ENCODE results near the gene SETDB2. TPM values are rescaled to one million over a fixed set of nuclear protein-coding genes. Genes with fewer than 3 reads are reported as not detected.
A peak's percentile ranks its signal among the peaks of the same experiment; 100 is the strongest.

Gene SETDB2
- total RNA-seq, 2 donors from 2014 or later, result 9.0 to 17.6 TPM

- no peaks in the 10 kb centered on the region for H3K4me1 ChIP-seq (replicated peaks)
- H3K27me3 ChIP-seq (replicated peaks; ENCODE audit: insufficient read depth), result no peaks in the 10 kb centered on the region
- no peaks in the 10 kb centered on the region for H3K36me3 ChIP-seq
- no peak overlapping the region for H3K27ac ChIP-seq
- no peak overlapping the region for H3K4me3 ChIP-seq
- intact Hi-C loops (cut with DNase I), result loop anchor here (1.0 kb wide), 1 partner anchor 136 kb away; no protein-coding TSS in a partner anchor
- WGBS, result 89% methylated on average over 7 of the region's 7 CpGs
- no peak for DNase-seq (ENCODE audit: low spot score)
- no peaks in the 10 kb centered on the region for H3K9me3 ChIP-seq
- TF ChIP-seq CTCF (IDR thresholded peaks at IDR 0.05) (no peak), POLR2A (IDR thresholded peaks at IDR 0.05) (no peak), POLR2AphosphoS5 (IDR thresholded peaks at IDR 0.05) (no peak)
Measured at GRCh38 chr13:49437705-49438104, 6.4 kb upstream of the SETDB2 start.

GRCh38 chr13:49439609-49440008, 4.5 kb upstream of the SETDB2 start:
- DNase-seq (ENCODE audit: low spot score), result no peak
- Histone ChIP-seq H3K4me1 (replicated peaks) (no peaks in the 10 kb centered on the region), H3K27me3 (replicated peaks; ENCODE audit: insufficient read depth) (no peaks in the 10 kb centered on the region), H3K9me3 (no peaks in the 10 kb centered on the region), H3K36me3 (no peaks in the 10 kb centered on the region), H3K27ac (no peak overlapping the region), H3K4me3 (no peak overlapping the region)
- intact Hi-C loops (cut with DNase I), result loop anchor here (5.0 kb wide), 1 partner anchor 168 kb away; no protein-coding TSS in a partner anchor
- 84% methylated on average over 2 of the region's 2 CpGs for WGBS
- no peak for TF ChIP-seq POLR2A (IDR thresholded peaks at IDR 0.05)
- no peak for TF ChIP-seq CTCF (IDR thresholded peaks at IDR 0.05)
- TF ChIP-seq POLR2AphosphoS5 (IDR thresholded peaks at IDR 0.05), result no peak

- no peak for DNase-seq (ENCODE audit: low spot score)
- intact Hi-C loops (cut with DNase I), result loop anchor here (5.0 kb wide), 1 partner anchor 166 kb away; no protein-coding TSS in a partner anchor
- H3K27me3 ChIP-seq (replicated peaks; ENCODE audit: insufficient read depth), result no peaks in the 10 kb centered on the region
- no peak for TF ChIP-seq POLR2AphosphoS5 (IDR thresholded peaks at IDR 0.05)
- no peak for TF ChIP-seq POLR2A (IDR thresholded peaks at IDR 0.05)
- TF ChIP-seq CTCF (IDR thresholded peaks at IDR 0.05), result no peak
- WGBS, result 97% methylated on average over 3 of the region's 3 CpGs
- H3K4me3 ChIP-seq, result no peak overlapping the region
- H3K27ac ChIP-seq, result no peak overlapping the region
- H3K4me1 ChIP-seq (replicated peaks), result peaks cover 3% of the 10 kb centered on the region
- no peaks in the 10 kb centered on the region for H3K36me3 ChIP-seq
- no peaks in the 10 kb centered on the region for H3K9me3 ChIP-seq
Measured at GRCh38 chr13:49441312-49441711, 2.8 kb upstream of the SETDB2 start.

- DNase-seq (ENCODE audit: low spot score), result no peak
- H3K4me1 ChIP-seq (replicated peaks), result peaks cover 3% of the 10 kb centered on the region
- H3K9me3 ChIP-seq, result no peaks in the 10 kb centered on the region
- TF ChIP-seq CTCF (IDR thresholded peaks at IDR 0.05), result no peak
- TF ChIP-seq POLR2AphosphoS5 (IDR thresholded peaks at IDR 0.05), result no peak
- TF ChIP-seq POLR2A (IDR thresholded peaks at IDR 0.05), result no peak
- 81% methylated on average over 2 of the region's 2 CpGs for WGBS
- H3K4me3 ChIP-seq, result no peak overlapping the region
- H3K27me3 ChIP-seq (replicated peaks; ENCODE audit: insufficient read depth), result no peaks in the 10 kb centered on the region
- intact Hi-C loops (cut with DNase I), result loop anchor here (5.0 kb wide), 1 partner anchor 165 kb away; no protein-coding TSS in a partner anchor
- no peaks in the 10 kb centered on the region for H3K36me3 ChIP-seq
- H3K27ac ChIP-seq, result no peak overlapping the region
Measured at GRCh38 chr13:49441846-49442245, 2.2 kb upstream of the SETDB2 start.

GRCh38 chr13:49443357-49443703, 744 bp upstream of the SETDB2 start:
- H3K27ac ChIP-seq, result peak overlapping the region; percentile 93 to 94
- no peaks in the 10 kb centered on the region for H3K27me3 ChIP-seq (replicated peaks; ENCODE audit: insufficient read depth)
- intact Hi-C loops (cut with DNase I), result loop anchor here (5.0 kb wide), 1 partner anchor 164 kb away; no protein-coding TSS in a partner anchor
- H3K4me1 ChIP-seq (replicated peaks), result peaks cover 3% of the 10 kb centered on the region
- peak; percentile 19 for DNase-seq (ENCODE audit: low spot score)
- no peaks in the 10 kb centered on the region for H3K9me3 ChIP-seq
- 3% methylated on average over 10 of the region's 10 CpGs for WGBS
- peak overlapping the region; percentile 69 to 79 for H3K4me3 ChIP-seq
- TF ChIP-seq CTCF (IDR thresholded peaks at IDR 0.05) (no peak), POLR2AphosphoS5 (IDR thresholded peaks at IDR 0.05) (no peak), POLR2A (IDR thresholded peaks at IDR 0.05) (no peak)
- H3K36me3 ChIP-seq, result no peaks in the 10 kb centered on the region

Measured in prostate gland (tissue), 2 donors.